D341Med (cell line): ENCODE data around the gene LRRK1.
A peak's percentile ranks its signal among the peaks of the same experiment; 100 is the strongest.

Experiments used
- DNase-seq: peaks from one replicate; pipeline ENCODE4 v3.0.0; 2012; ENCODE audit warnings: low spot score

LRRK1 gene

GRCh38 chr15:101023501-101024072, 104.4 kb downstream of the LRRK1 start:
- peak; percentile 1 for DNase-seq

GRCh38 chr15:101024073-101024695, 105.0 kb downstream of the LRRK1 start:
- peak; percentile 21 for DNase-seq

GRCh38 chr15:101024706-101025500, 105.7 kb downstream of the LRRK1 start:
- peak; percentile 8 for DNase-seq

- peak; percentile 5 for DNase-seq
Observed at GRCh38 chr15:101025501-101025885, 106.3 kb downstream of the LRRK1 start.

GRCh38 chr15:101025896-101026631, 106.9 kb downstream of the LRRK1 start:
- DNase-seq: peak; percentile 12

GRCh38 chr15:101026656-101027272, 107.6 kb downstream of the LRRK1 start:
- DNase-seq: peak; percentile 8

GRCh38 chr15:101027273-101027901, 108.2 kb downstream of the LRRK1 start:
- peak; percentile 18 for DNase-seq

- no peak for DNase-seq
Observed at GRCh38 chr15:101027920-101028319, 108.8 kb downstream of the LRRK1 start.

- DNase-seq: no peak
Observed at GRCh38 chr15:101028321-101028720, 109.2 kb downstream of the LRRK1 start.

GRCh38 chr15:101028772-101029438, 109.7 kb downstream of the LRRK1 start:
- peak; percentile 18 for DNase-seq

GRCh38 chr15:101029971-101030661, 111.0 kb downstream of the LRRK1 start:
- no peak for DNase-seq

GRCh38 chr15:101031213-101031612, 112.1 kb downstream of the LRRK1 start:
- no peak for DNase-seq

GRCh38 chr15:101033801-101034200, 114.6 kb downstream of the LRRK1 start:
- no peak for DNase-seq

- no peak for DNase-seq
Observed at GRCh38 chr15:101035611-101036010, 116.5 kb downstream of the LRRK1 start.

GRCh38 chr15:101036189-101036588, 117.0 kb downstream of the LRRK1 start:
- DNase-seq: no peak

- DNase-seq: peak; percentile 5
Observed at GRCh38 chr15:101037090-101037830, 118.1 kb downstream of the LRRK1 start.

GRCh38 chr15:101038327-101039003, 119.3 kb downstream of the LRRK1 start:
- peak; percentile 2 for DNase-seq

GRCh38 chr15:101039461-101039860, 120.3 kb downstream of the LRRK1 start:
- no peak for DNase-seq

GRCh38 chr15:101042320-101042719, 123.2 kb downstream of the LRRK1 start:
- DNase-seq: peak; percentile 12
